ENCODE results near the gene RNF222.
A peak's percentile ranks its signal among the peaks of the same experiment; 100 is the strongest.
"Not testable (repeated sequence)": the region's sequence is repeated elsewhere in the genome, so short reads cannot be mapped to it uniquely, and the experiment has no call there.

Gene RNF222

DNA sequence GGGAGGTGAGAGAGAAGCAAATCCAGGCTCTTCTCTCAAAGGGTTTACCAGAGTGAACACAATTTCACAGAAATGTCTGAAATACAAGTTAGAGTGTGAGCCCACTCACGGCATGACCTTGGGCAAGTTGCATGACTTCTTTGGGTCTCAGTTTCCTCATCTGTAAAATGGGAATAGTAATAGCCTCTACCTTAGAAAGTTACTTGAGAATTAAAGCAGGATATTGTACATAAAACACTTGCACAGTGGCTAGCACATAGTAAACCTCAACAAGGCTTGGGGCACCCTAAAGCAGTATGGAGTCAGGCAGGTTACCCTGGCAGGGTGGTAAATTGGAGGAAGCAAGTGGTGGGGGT is 13.2 kb upstream of the RNF222 start:
- no peak for DNase-seq

DNA sequence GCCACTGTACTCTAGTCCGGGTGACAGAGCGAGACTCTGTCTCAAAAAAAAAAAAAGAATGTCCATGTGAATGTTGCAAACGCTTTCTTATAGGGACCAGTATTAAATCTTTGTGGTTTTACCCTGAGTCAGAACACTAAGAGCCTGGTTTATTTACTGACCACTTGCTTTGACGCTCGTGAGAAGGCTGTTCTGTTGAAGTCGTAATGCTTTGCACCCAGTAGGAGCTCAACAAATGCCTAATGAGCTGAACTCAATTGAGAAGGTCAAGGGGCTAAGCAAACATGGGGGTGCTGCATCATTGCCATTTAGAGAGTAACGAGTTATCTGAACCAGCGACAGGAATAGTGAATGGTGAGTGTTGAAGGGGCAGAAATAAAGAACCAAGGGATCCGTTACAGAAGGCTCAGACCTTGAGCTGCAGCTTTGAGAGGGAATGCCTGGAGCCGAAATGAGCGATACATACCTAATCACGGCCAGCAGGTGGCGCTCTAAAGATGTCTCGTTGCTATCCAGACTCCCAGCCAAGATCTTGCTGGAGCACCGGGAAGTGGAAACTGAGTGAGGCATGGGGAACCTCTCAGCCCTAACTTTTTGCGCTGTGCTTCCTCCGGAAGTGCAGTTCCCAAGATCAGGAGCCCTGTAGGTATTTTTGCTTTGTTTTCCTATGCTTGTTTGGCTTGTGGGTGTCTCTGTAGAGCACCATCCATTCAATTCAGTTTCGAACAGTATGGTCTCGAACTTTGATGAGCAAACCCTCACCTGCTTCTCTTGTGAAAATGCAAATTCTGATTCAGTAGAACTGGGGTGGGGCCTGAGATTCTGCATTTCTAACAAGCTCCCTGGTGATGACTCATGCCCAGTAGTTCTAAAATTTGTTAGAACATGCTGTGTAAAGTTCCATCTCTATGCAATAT is 12.6 kb upstream of the RNF222 start:
- peak; percentile 93 for DNase-seq

DNA sequence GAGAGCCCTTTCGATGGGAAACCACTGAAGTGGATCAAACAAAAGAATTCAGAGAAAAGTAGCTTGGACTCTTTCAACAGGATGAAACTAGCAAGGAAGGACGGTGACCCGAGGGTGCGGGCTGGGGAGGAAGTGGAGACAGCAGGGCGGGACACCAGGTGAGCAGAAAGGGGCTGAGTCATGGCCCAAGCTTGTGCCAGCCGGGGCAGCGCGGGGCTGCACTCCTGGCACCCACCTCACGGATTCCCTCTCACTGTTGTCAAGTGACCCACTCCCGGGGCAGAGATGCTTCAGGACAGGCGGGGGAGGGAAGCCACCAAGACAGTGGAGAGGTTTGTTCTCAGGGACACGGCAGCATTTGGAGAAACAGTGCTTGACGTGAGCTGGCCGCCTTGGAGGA is 10.7 kb upstream of the RNF222 start:
- DNase-seq: no peak

DNA sequence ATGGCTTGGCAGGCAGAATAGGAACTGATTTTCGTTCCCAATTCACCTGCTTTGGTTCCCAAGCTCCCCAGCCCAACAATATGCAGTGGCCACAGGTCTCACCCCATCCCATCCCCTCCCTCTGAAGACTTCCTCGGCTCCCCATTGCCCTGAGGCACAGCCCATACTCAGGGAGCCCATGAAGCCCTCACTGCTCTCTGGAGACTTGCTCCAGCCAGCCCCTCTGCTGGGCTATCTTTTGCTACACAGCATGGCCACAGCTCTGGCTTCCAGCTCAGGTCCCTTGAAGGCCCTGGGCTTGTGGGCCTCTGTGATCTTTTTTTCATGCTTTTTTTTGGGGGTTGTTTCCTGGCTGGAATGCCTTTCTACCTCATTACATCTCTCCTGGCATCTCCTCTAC is 8.5 kb upstream of the RNF222 start:
- DNase-seq: no peak

DNA sequence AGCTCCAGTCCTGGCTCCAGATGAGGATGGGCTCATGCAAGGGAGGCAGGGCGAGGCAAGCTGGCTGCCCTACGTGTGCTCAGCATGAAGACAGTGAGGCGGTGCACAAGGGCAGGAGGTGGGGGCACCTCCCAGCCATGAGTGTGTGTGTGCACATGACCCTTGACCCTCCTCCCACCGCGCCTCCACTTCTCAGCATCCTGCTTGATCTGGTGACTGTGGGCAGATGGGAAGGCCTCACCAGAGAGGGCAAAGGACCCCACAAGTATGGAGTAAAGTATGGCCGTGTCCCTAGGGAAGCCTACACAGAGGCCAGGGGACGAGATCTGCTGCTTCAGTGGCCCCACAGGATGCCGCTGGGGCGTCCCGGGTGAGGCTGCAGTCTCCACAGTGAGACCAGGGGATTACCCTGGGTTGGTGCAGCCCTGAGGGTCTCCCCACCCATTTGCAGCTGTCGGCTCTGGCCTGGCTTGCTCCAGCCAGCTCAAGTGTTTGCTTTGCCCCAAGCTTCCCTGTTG is 7.9 kb upstream of the RNF222 start:
- no peak for DNase-seq

DNA sequence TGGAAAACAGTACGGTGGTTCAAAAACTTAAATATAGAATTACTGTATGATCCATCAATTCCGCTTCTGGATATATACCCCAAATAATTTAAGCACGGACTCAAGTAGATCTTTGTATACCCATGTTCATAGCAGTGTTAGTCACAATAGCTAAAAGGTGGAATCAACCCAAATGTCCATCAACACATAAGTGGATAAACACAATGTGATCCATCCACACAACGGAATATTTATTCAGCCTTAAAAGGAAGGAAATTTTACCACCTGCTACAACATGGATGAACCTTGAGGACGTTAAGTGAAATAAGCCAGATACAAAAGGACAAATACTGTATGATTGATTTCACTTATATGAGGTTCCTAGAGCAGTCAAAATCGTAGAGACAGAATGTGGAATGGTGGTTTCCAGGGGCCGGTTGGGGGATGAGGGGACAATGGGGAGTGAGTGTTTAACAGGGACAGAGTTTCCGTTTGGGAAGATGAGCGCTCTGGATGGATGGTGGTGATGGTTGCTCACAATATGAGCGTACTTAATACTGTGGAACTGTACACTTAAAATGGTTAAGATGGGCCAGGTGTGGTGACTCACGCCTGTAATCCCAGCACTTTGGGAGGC is 5.4 kb upstream of the RNF222 start:
- DNase-seq: no peak

DNA sequence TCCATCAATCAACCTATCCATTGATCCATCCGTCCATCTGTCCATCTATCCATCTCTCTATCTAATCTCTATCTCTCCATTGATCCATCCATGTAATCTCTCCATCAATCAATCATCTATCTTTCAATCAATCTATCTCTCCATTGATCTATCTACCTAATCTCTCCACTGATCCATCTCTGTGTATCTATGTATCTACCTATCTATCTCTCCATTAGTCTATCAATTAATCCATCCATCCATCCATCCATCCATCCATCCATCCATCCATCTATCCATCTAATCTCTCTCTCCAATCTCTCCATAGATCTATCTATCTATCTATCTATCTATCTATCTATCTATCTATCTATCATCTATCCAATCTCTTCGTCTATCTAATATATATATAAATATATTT is 3.5 kb upstream of the RNF222 start:
- no peak for DNase-seq

DNA sequence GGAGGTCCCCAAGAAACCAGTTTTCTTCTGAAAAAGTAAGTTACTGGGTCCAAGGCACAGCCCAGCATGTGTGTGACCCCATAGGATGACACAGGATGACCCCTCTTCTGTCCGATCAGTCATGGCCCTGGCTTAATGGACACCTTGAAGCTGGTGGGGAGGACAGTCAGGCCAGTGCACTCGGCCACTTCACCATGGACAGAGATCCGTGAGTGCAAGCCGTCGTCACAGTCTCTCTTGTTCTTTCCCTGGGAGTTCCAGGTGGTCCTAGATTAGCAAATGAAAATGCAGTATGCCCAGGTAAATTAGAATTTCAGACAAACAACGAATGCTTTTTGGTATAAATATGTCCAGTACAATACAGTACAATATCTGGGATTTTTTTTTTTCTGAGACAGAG is 1.4 kb upstream of the RNF222 start:
- DNase-seq: no peak

DNA sequence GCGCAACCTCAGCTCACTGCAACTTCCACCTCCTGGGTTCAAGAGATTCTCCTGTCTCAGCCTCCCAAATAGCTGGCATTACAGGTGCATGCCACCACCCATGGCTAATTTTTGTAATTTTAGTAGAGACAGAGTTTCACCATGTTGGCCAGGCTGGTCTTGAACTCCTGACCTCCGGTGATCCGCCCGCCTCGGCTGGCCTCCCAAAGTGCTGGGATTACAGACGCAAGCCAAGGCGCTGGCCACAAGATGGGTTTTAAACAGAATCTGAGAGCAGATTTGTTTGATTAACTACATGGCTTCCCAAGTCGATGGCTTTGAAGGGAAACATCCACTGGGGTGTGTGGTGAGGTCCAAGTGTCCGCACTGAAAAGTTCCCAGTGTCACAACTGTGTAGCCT is 3.1 kb downstream of the RNF222 start:
- DNase-seq: not testable (repeated sequence)

DNA sequence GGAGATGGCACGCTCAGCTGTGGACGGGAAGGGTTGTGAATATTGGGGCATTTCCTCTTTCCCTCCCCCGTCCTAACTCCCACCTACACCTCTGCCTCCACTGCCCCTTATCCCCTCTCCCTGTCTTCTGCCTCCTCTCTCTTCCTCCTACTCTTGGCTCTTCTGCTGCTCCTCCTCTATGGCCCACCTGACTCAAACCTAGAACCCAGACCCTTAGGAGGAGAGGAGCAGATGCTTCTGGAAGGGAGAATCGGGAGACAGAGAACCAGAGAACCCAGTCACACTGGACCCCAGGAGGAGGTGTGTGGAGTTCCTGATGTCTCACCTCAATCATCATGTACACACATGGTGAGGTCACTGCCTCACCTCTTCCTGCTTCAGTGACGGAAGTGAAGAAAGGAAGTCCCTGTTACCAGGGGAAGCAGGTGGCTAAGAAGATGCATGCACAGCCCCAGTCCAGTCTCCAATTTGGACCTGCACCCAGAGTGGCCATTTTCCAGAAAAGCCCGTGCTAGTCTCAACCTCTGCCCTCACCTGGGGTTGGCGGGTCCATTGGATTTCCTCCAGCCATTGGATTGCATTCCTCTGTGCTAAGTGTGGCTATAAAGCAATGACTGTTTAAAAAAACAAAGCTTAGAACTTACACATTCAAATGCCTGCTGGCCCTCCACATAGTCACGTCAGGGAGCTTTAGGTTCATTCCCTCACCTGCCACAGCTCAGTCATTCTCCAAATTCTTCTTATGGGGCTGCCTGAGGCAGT is 4.0 kb downstream of the RNF222 start:
- DNase-seq: no peak

DNA sequence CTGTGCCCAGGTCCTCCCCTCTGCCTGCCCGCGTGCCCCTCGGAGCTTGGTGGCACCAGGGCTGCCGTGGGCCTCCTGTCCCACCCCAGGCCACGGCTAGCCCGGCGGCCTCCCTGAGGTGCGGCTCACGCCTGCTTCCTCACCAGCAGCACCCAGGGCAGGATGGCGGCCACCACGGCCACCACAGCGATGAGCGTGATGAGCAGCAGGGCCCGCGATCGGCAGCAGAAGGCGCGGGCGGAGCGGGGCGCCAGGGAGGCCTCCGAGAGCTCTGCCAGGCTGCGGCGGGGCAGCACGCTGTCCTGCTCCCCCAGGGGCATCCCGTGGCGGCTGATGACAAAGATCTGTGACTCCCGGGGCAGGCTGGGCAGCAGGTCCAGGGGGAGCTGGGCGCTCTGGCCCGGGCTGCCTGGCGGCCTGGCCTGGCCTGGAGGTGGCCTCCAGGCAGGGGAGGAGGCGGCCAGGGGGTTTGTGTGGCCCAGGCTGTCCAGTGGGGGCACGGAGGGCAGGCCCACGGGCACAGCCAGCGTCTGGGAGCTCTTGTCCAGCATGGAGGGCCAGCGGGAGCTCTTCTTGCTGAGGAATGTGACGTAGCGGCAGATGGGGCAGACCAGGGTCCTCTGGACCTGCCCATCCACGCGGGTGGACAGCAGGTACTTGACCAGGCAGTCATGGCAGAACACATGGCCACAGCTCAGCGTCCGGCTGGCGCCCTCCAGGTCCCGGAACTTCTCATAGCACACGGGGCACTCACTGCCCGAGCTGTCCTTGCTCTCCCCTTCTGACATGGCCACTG is 4.8 kb downstream of the RNF222 start:
- no peak for DNase-seq

DNA sequence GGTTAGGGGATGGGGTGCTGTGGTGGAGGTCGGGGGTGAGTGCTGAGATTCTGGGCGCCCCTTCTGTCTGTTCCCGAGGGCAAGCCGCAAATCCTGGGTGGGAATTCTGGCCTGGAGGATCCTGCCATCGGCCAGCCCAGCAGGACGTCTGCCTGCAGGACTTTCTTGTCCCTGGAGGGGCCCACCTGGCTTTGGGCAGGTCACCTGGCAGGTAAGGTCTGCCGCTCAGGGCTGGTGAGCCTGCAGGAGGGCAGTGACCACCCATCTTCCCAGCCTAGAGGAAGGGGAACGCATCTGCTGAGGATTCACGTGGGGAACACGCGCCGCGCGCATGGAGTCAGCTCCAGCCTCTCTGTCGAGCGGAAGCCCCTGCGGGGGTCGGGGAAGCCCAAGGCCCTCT is 5.4 kb downstream of the RNF222 start:
- DNase-seq: no peak

DNA sequence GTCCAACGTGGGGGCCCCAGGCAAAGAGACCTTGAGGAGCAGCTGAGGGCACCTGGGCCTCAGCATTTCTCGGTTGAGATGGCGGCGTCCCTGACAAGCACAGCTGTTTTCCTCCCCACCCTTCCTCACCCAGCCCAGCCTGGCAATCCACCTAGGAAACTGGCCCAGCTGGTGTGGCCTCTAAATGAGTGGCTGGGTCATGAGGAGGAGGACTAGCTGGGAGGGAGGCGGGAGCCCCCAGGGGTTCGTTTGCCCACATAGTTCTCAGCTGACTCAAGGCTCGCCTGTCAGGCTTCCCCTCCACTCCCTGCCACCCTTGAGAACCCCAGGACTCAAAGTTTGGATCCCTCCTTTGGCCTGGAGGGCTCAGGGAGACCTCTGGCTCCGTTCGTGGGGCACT is 5.9 kb downstream of the RNF222 start:
- no peak for DNase-seq

DNA sequence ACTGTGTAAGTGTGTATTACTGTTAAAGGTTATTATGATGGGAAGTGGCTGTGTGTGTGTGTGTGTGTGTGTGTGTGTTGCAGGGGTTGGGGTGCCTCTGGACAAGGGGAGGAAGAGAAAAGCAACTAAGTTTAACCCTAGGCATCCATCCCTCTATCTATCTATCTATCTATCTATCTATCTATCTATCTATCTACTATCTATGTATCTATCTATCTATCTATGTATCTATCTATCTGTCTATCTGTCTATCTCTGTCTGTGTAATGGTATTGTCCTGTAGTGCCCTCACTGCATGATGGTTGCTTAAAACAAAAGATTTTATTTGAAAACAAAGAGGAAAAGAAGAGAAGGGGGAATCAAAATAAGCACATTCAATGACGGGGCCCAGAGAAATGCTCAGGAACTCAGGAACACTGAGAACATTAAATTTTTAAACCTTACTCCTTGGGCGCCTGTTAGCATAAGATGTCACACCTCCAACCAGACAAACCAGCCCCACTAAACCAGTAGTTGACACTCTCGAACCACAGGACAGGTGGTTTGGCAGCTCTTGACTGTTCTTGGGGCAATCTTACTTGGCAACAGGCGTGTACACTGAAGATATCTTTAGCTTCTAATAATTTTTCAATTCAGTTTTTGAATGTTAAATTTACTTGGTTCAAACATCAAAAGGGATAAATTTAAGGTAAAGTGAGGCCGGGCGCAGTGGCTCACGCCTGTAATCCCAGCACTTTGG is 9.5 kb downstream of the RNF222 start:
- DNase-seq: no peak

DNA sequence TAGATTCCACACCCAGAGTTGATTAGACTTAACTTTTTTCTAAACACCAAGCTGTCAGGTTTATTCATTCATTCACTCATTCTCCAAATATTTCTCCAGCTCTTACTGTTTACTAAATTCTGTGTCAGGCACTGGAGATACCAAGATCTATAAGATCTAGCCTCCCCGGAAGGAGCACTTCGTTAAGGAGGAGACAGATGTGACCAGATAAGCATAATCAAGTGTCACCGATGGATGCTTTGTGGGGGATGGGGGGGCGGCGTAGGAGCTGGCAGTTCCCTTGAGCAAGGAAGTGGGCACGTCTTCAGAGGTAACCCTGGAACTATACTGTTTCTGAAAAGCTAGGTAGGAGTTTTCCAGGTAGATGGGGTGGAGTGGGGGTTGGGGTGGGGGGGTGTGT is 10.8 kb downstream of the RNF222 start:
- no peak for DNase-seq

DNA sequence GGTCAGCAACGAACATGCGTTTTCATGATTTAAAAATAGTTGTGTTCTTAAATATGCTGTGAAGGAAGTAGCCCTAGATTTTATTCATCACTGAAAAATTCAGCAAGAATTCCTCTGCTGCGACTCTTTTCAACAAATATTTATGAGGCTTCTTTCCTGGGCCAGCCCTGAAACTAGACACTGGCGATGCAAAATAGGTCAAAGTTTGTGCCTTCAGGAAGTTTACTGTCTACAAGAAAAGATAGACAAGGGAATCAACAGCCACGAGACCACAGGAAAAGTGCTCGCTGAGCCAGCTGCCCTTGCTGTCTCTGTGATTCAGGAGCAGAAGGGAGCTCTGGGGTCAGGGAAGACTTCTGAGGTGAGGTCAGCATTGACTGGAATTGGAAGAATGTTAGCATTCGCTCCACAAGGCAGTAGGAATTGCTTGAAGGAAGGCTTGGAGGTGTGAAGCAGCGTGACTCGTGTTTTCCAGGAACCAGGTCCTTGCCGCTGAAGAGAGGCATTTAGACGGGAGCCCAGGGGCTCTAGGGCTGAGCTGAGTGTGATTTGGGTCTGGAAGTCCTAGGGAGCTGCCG is 12.7 kb downstream of the RNF222 start:
- DNase-seq: no peak

DNA sequence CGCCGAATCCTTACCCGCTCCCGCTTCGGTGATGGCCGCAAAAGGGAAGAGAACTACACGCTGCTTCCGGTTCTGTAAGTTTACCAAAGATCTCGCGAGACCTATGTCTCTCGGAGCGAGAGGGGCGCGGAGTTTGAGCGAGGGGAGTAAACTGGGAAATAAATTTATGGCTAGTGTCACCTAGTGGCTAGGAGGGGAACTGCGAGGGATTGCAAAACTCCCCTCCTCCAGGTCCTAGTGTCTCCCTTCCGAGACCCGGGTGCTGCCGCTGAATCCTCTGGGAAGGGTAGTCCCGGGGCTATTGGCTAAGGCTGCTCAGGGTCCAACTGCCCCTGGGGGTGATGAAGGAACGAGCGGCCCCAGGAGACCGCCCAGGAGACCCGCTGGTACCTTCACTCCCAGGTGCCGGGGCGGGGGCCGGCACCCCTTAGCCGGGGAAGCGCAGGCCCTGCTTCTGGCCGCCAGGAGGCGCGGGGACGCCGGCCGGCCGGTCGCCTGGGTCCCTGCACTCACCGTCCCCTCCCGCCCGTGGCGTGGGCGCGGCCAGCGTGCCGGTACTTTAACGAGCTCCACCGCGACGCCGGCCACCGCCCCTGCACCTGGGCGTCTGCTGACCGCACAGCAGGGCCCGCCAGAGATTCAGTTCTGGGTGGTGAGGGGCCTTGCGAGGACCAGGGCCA is 14.3 kb downstream of the RNF222 start, which contains the start of gene RPL26:
Gene RPL26 (minus strand): TSS at position 51 of the 680 bp plus-strand sequence. CDS start 883 bp downstream, outside the sequence.
- DNase-seq: peak; percentile 98

DNA sequence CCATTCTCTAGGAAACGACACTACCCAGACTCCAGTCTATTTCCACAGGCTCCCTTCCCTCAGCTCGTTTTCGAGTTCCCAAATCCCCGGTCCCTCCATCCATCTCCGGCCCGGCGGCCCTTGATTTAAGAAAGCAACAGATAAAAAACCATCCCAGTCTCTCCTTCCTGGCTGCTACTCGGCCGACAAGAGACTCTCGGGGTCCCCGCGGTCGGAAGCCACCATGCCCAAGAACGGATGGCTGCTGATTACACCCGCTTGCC is 14.8 kb downstream of the RNF222 start:
- DNase-seq: no peak

DNA sequence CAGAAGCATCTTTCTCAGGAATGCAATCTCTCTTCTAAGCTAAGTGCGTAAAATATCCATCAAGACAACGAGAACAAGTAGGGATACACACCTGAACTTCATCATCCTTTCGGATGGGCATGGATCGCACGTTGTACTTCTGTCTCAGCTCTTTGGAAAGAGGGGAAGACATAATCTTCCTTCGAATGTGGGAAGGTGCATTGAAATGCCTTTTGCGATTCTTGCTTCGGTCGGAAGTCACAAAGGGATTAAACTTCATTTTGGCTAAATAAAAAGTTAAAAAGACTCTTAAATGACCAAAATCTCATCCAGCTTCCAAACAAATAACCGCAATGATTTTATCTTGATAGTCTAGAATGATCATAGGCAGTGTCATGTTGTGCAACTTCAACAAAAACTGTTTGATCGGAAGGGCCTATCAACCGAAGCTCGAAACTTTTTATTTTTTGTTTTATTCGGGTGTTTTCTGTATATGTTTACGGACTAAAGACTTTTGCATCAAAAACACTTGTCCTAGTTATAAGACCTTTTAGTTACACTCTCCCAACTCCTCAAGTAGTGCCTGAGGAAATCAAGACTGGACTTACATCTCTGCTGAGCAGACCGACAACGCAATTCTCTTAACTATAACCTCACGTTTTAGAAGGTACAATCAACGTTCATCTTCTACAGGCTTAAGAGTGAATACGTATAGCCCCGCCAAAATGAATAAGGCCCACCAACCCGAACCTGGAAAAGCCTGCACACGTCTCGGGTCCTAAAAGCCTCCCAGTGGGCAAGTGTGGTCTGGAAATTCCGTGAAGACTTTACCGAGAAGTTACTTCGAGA is 15.4 kb downstream of the RNF222 start:
- DNase-seq: no peak

DNA sequence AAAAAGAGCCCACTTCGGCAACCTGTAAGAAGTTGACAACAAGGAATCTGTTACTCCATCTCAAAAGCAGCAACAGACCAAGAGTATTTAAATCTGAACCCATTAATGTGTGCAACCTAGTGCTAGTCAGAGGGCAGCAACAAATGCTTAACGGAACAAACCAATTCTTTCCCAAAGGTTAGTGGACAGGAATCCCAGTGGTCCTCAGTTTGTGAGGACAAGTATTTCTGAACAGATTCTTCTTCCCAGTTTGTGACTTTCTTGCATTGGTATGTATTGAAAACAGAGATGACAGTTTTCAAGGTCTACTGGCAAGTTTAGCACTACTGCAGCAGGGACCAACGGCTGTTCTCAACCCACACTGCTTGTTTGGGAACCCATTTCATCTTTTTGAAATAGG is 17.6 kb downstream of the RNF222 start:
- DNase-seq: no peak
